Small intestine (tissue), 7 donors: ENCODE results near the gene MYMK. TPM values are rescaled to one million over a fixed set of nuclear protein-coding genes. Genes with fewer than 3 reads are reported as not detected.

Experiments used
- DNase-seq, 2 donors: peaks; one replicate each; pipeline versions ENCODE4 v3.0.0 to v3.0.0-alpha.2; 2013
- FAIRE-seq: peaks from 2 replicates; lab custom pipeline; 2012; peaks lifted over from hg19 to GRCh38; lab: Jason Lieb, UNC
- H3K27ac ChIP-seq, 3 donors: one replicate each; pipeline ENCODE4 v1.5.1; 2013; ENCODE audit warnings: low read length in 2 of 3, mild to moderate bottlenecking in 2 of 3, control low read depth in 1 of 3, inconsistent platforms in 1 of 3, low read depth in 1 of 3, moderate library complexity in 1 of 3
- H3K27me3 ChIP-seq, 3 donors: one replicate each; pipeline ENCODE4 v1.6.1; 2013; ENCODE audit warnings: low read length in 3 of 3, inconsistent platforms in 1 of 3; ENCODE audit not compliant: control insufficient read depth in 3 of 3, insufficient read depth in 3 of 3
- H3K36me3 ChIP-seq, 3 donors: one replicate each; pipeline ENCODE4 v1.6.1; 2013; ENCODE audit warnings: low read length in 3 of 3, inconsistent platforms in 1 of 3, low read depth in 1 of 3, mild to moderate bottlenecking in 1 of 3, moderate library complexity in 1 of 3; ENCODE audit not compliant: control insufficient read depth in 3 of 3, insufficient read depth in 2 of 3
- H3K4me1 ChIP-seq, 3 donors: one replicate each; pipeline ENCODE4 v1.6.1; 2013; ENCODE audit warnings: low read length in 2 of 3, inconsistent platforms in 1 of 3, low read depth in 1 of 3, mild to moderate bottlenecking in 1 of 3, moderate library complexity in 1 of 3; ENCODE audit not compliant: control insufficient read depth in 3 of 3, insufficient read depth in 2 of 3
- H3K4me3 ChIP-seq, 3 donors: one replicate each; pipeline ENCODE4 v1.5.1; 2013; ENCODE audit warnings: low read length in 3 of 3, control low read depth in 1 of 3, inconsistent platforms in 1 of 3, low read depth in 1 of 3, mild to moderate bottlenecking in 1 of 3, moderate library complexity in 1 of 3
- H3K9me3 ChIP-seq, 2 donors: one replicate each; pipeline ENCODE4 v1.6.1; 2013; ENCODE audit warnings: low read depth in 1 of 2, low read length in 1 of 2; ENCODE audit not compliant: control insufficient read depth in 2 of 2, insufficient read depth in 1 of 2
- WGBS, 3 donors: extraction: QIAGEN DNeasy Blood & Tissue Kit; methylation state at CpG; one replicate each; pipeline ENCODE4 v1.1.7; 2013; 5-methylcytosine and 5-hydroxymethylcytosine counted together
- polyA plus RNA-seq, 4 donors: library from polyadenylated mRNA; stranded (reverse) in 3 of 4; unstranded in 1 of 4; fragments of 200-250 nt in 3 of 4; fragments of 120-200 nt in 1 of 4; gene quantifications; one replicate each; pipeline versions ENCODE4 v1.2.1 to v1.2.3, GENCODE V29; 2013
- donor health status: healthy with polysubstance abuse.
- donor health status: control.
- donor health status: control.
- donor health status: Bipolar disorder and iron deficiency.
- donor health status: healthy.

Gene MYMK
- polyA plus RNA-seq, 4 donors = 0.22 TPM; not detected in 3

DNA sequence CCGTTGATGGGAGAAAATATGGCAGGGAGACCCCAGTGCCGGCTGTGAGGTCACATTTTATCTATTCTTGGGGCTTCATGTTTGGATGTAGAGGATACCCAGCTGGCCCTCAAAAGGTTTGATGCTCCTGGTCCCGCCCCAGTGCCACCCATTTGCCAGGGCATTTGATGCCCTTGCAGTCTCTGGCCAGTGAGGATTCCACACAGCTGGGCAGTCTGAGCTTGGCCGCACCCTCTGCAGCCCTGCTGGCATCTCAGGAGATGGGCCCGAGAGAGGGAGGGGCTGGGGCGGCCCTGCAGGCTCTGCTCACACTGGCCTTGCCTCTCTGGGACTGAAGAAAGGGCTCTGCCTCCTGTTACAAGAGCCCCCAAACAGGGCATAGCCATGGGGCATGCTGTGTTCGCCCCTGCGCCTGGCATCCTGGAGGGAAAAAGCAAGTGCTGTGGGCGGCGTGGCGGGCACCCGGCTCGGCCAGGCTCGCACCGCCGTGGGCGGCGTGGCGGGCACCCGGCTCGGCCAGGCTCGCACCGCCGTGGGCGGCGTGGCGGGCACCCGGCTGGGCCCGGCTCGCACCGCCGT is 37.3 kb upstream of the MYMK start:
- FAIRE-seq = no peak
- no peak overlapping the region for H3K27ac ChIP-seq
- no peaks in the 10 kb centered on the region for H3K36me3 ChIP-seq
- peaks cover 0 to 6% (median 0%) of the 10 kb centered on the region in 3 donors for H3K4me1 ChIP-seq
- H3K27me3 ChIP-seq = peaks cover 0 to 16% (median 0%) of the 10 kb centered on the region in 3 donors
- WGBS, 3 donors = 80 to 95% (median 86%) methylated on average over 21 to 32 of the region's 32 CpGs
- H3K4me3 ChIP-seq = no peak overlapping the region
- DNase-seq = no peak
- no peaks in the 10 kb centered on the region for H3K9me3 ChIP-seq

DNA sequence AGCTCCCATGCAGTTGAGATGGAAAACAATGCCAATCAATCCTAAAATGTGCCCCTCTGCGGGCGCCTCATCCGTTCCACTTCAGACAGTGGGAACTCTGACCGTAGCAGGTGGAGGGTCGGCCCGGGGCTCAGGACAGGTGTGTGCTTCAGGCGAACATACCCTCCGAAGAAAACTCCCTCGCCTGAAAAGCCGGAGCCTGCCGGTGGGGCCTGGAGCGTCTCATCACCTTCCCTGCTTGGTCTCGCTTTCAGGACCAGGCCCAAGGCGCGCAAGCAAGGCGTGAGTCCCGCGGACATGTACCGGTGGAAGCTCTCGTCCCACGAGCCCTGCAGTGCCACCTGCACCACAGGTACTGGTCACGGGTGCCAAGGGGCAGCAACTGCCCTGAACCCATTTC is 36.2 kb upstream of the MYMK start:
- peaks cover 0 to 3% (median 0%) of the 10 kb centered on the region in 3 donors for H3K36me3 ChIP-seq
- no peak overlapping the region for H3K27ac ChIP-seq
- no peak for DNase-seq
- 89 to 94% (median 93%) methylated on average over 22 of the region's 22 CpGs for WGBS, 3 donors
- no peaks in the 10 kb centered on the region for H3K9me3 ChIP-seq
- H3K4me1 ChIP-seq = peaks cover 0 to 6% (median 0%) of the 10 kb centered on the region in 3 donors
- H3K4me3 ChIP-seq = no peak overlapping the region
- peaks cover 0 to 15% (median 0%) of the 10 kb centered on the region in 3 donors for H3K27me3 ChIP-seq
- FAIRE-seq = no peak

DNA sequence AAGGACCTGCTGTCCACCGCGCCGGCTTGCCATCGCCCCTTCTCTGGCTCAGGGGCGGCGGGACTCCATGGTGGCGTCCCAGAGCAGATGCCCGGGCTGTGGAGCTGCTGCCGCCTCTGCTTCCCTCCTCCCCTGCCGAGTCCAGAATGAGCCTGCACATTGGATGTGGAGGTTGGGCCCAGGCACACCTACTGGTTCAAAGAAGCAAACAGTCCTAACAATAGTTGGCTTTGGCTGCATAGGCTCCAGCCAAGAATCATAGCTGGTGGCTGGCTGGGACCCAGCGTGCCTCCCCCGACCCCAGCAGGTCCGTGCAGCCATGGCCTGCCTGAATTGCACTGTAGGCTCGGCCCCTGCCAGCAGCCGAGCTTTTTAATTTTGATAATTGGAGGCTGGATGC is 35.6 kb upstream of the MYMK start:
- DNase-seq = no peak
- peaks cover 0 to 3% (median 0%) of the 10 kb centered on the region in 3 donors for H3K36me3 ChIP-seq
- H3K9me3 ChIP-seq = no peaks in the 10 kb centered on the region
- FAIRE-seq = no peak
- H3K27ac ChIP-seq = no peak overlapping the region
- WGBS, 3 donors = 75 to 81% (median 81%) methylated on average over 15 of the region's 15 CpGs
- peaks cover 0 to 11% (median 0%) of the 10 kb centered on the region in 3 donors for H3K27me3 ChIP-seq
- H3K4me1 ChIP-seq = peaks cover 0 to 6% (median 0%) of the 10 kb centered on the region in 3 donors
- H3K4me3 ChIP-seq = no peak overlapping the region

DNA sequence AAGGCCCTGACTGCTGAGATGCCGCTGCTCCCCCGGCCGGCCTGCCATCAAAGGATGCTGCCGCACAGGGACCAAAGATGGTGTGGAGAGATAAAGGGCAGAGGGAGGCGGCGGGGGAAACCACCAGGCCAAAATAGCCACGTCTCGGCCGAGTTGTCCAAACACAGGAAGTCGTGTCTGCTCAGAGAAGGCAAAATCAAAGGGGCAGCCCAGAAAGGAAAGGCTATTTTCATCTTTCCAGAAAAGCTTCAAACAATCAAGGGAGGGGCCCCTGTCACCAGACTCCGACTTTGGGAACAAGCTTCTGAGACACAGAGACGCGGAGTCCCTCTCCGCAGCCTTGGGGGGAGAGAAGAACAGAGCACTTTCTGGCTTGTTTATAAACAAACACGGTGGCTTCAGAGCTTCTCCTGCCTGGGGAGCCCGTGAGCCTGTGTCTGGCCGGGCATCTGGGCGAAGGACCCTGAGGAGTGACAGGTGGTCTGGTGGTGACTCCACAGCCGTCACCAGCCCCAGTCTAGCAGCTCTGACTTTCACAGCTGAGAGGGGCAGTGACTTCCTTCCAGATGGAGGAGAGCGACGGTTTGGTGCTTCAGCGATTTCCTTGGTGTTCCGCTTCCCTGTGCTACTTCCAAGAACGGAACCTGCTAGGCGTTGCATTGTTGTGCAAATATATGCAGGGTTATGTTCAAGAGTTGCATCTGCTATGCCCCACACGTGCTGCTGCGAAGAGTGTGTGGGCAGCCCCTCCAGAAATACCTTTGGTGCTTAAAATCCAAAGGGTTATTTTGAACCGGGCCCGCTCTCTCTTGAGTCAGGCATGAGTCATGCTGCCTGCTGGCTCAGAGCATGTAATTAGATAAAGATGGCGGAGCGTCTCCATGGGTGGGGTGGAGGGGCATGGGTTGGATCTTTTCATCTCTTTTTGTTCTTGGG is 33.7 kb upstream of the MYMK start:
- peaks cover 0 to 3% (median 0%) of the 10 kb centered on the region in 3 donors for H3K36me3 ChIP-seq
- 29 to 55% (median 53%) methylated on average over 31 of the region's 31 CpGs for WGBS, 3 donors
- peaks cover 0 to 5% (median 0%) of the 10 kb centered on the region in 3 donors for H3K4me1 ChIP-seq
- peaks cover 0 to 4% (median 0%) of the 10 kb centered on the region in 3 donors for H3K27me3 ChIP-seq
- DNase-seq (no peak), FAIRE-seq (no peak)
- no peak overlapping the region for H3K4me3 ChIP-seq
- no peaks in the 10 kb centered on the region for H3K9me3 ChIP-seq
- H3K27ac ChIP-seq = peak overlapping the region in 1 of 3 donors; percentile 64

DNA sequence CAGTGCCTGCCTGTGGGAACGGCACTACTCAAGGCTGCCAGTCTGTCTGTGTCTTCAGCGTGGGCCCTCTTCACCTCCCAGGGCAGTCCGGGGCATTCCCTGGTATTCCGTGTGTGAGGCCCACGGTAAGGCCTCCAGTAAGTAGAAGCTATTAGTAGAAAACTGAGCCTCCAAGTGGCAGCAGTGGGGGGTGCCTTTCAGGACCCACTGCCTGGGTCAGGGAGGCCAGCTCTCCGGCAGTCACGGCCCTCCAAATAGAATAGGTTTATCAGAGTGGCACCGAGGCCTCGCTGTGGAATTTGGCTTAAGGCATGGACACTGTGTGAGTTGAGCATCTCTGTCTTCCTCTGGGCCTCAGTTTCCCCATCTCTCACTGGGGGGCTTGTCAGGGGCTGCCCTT is 32.8 kb upstream of the MYMK start:
- no peak for DNase-seq
- no peak overlapping the region for H3K4me3 ChIP-seq
- no peaks in the 10 kb centered on the region for H3K27me3 ChIP-seq
- H3K36me3 ChIP-seq = peaks cover 0 to 3% (median 0%) of the 10 kb centered on the region in 3 donors
- no peaks in the 10 kb centered on the region for H3K4me1 ChIP-seq
- FAIRE-seq = no peak
- WGBS, 3 donors = 93 to 96% (median 94%) methylated on average over 9 of the region's 9 CpGs
- H3K9me3 ChIP-seq = no peaks in the 10 kb centered on the region
- peak overlapping the region in 1 of 3 donors; percentile 64 for H3K27ac ChIP-seq

DNA sequence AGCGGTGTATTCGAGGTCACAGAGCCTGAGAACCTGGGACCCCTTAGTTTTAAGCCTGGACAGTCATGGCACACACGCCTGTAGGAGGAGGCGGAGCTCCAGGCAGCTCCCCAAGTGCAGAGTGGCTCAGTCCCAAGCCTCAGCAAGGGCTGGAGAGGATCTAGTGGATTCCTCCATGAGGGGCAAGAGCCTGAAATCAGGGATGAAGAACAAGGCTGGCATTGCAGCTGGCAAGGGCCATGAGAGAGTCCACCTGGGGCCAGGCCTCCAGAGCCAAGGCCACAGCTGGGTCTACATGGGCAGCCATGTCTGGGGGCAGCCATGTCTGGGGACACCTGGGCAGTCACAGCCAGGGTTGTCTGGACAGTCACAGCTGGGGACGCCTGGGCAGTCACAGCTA is 31.6 kb upstream of the MYMK start:
- Histone ChIP-seq H3K27ac (no peak overlapping the region), H3K4me3 (no peak overlapping the region), H3K4me1 (no peaks in the 10 kb centered on the region), H3K36me3 (peaks cover 0 to 3% (median 0%) of the 10 kb centered on the region in 3 donors), H3K27me3 (no peaks in the 10 kb centered on the region), H3K9me3 (no peaks in the 10 kb centered on the region)
- WGBS, 3 donors = 61 to 80% (median 75%) methylated on average over 5 of the region's 5 CpGs
- DNase-seq (no peak), FAIRE-seq (no peak)

DNA sequence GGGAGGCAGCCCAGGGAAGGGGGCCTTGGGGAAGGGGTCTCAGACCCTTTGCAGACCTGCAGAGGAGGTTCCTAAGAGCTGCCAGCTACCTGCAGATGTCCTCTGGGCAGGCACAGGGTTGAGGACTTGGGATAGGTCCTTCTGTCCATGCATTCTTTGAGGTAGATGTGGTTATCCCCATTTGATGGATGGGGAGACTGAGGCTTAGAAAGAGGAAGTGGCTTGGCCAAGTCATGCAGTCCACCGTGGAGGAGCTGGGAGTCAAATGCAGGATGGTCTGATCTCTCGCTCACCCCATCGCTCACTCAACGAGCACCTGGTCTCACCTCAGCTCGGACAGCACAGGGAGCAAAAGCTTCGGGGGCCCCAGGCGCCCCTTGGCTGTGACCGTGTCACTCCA is 30.0 kb upstream of the MYMK start:
- no peak overlapping the region for H3K4me3 ChIP-seq
- peaks cover 0 to 3% (median 0%) of the 10 kb centered on the region in 3 donors for H3K36me3 ChIP-seq
- no peaks in the 10 kb centered on the region for H3K4me1 ChIP-seq
- DNase-seq (no peak), FAIRE-seq (no peak)
- H3K27ac ChIP-seq = no peak overlapping the region
- no peaks in the 10 kb centered on the region for H3K9me3 ChIP-seq
- WGBS, 3 donors = 86 to 89% (median 87%) methylated on average over 8 of the region's 8 CpGs
- no peaks in the 10 kb centered on the region for H3K27me3 ChIP-seq

DNA sequence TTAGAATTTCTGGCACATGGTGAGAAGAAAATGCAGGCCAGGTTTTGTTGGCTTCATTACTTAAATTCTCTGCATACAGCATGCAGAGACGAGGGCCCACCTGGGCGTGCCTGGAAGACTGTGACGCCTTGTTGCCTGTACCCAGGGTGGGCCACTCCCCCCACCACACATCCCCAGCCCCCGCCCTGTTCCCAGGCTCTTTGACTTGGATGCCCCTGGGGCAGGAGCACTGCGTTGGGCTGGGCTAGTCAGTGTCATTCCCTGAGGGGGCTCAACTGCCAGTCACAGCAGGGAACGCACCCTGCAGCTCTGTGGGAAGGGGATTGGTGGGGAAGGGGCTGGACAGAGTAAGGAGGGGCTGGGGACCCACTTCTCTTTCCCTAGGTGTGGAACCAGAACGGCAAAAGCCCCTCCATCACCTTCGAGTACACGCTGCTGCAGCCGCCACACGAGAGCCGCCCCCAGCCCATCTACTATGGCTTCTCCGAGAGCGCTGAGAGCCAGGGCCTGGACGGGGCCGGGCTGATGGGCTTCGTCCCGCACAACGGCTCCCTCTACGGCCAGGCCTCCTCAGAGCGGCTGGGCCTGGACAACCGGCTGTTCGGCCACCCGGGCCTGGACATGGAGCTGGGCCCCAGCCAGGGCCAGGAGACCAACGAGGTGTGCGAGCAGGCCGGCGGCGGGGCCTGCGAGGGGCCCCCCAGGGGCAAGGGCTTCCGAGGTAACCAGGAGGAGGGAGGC is 29.4 kb upstream of the MYMK start:
- DNase-seq (no peak), FAIRE-seq (no peak)
- 87 to 92% (median 89%) methylated on average over 30 to 31 of the region's 31 CpGs for WGBS, 3 donors
- H3K36me3 ChIP-seq = peaks cover 0 to 3% (median 0%) of the 10 kb centered on the region in 3 donors
- H3K4me1 ChIP-seq = no peaks in the 10 kb centered on the region
- no peak overlapping the region for H3K4me3 ChIP-seq
- H3K27me3 ChIP-seq = no peaks in the 10 kb centered on the region
- no peaks in the 10 kb centered on the region for H3K9me3 ChIP-seq
- no peak overlapping the region for H3K27ac ChIP-seq
